Measurements from ENCODE around the gene ARX. TPM values are rescaled to one million over a fixed set of nuclear protein-coding genes. Genes with fewer than 3 reads are reported as not detected.

Gene ARX
- total RNA-seq, 2 experiments from 2014 or later = not detected

DNA sequence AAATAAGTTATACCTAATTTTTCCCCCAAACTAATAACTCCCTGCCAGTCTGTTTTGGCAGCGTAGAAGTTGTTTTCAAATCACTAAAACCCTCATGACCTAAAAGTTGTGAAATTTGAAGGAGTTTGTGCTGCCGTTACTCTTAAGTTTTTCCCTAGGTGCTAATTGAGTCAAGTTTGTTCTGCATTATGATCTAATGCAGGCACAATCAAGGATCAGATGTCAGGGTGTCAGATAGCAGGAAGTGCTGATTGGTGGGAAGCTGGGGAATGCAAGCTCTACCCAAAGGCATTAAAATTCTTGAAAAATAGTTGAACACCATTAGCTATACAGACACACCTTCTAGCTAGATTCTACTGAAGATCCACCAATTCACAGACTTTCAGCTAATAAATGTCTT lies 51.9 kb downstream of the ARX start:
- POLR2A ChIA-PET = no interaction called here
- Mint-ChIP-seq H3K36me3 (peaks cover 6% of the 10 kb centered on the region), H3K9me3 (no peaks in the 10 kb centered on the region), H3K4me3 (no peak overlapping the region), H3K27ac (no peak overlapping the region), H3K4me1 (no peaks in the 10 kb centered on the region), H3K27me3 (no peaks in the 10 kb centered on the region)
- no peak for ATAC-seq (ENCODE audit: low read depth)
- DNase-seq = no peak

DNA sequence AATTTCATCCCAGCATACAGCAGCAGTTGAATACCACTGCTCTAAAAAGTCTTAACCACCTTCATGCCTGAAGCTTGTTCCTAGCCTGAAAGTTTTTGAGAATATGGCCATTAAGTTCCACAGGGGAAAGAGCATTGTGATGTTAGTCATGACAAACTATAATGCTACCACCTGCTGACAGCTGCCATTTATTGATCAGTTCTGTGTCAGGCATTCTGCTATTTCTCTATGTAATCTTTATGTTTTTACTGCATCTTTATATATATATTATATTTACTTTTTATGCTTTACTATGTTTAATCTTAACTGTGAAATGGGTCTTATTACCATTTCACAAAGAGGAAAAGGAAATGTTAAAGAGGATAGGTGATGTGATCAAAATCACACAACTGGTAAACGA lies 54.0 kb downstream of the ARX start:
- H3K4me1 Mint-ChIP-seq = no peaks in the 10 kb centered on the region
- POLR2A ChIA-PET = no interaction called here
- no peaks in the 10 kb centered on the region for H3K27me3 Mint-ChIP-seq
- H3K36me3 Mint-ChIP-seq = peaks cover 6% of the 10 kb centered on the region
- no peaks in the 10 kb centered on the region for H3K9me3 Mint-ChIP-seq
- no peak overlapping the region for H3K4me3 Mint-ChIP-seq
- H3K27ac Mint-ChIP-seq = no peak overlapping the region
- DNase-seq (no peak), ATAC-seq (ENCODE audit: low read depth) (no peak)

DNA sequence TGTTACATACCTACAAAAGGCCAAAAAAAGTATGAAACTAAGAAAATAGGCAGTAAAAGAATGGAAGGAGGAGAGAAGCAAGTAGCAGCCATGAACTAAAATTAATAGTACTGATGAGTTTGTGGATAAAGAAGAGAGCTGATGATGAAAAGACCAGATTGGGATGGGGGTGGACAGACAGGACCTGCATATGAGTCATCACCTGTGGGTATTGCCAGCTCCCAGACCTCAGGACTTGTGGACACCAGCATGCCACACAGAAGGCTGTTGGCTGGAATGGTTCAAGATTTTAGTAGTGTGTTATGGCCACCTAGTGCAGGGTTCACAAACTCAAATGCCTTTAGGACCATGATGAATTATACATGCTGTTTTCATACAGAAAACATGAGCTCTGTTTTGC lies 58.9 kb downstream of the ARX start:
- no peaks in the 10 kb centered on the region for H3K9me3 Mint-ChIP-seq

GRCh38 chrX:24955372-24955930 lies 60.3 kb downstream of the ARX start:
- DNase-seq (no peak), ATAC-seq (ENCODE audit: low read depth) (no peak)
- POLR2A ChIA-PET = no interaction called here
- H3K27ac Mint-ChIP-seq = no peak overlapping the region
- H3K4me1 Mint-ChIP-seq = peaks cover 2% of the 10 kb centered on the region
- H3K9me3 Mint-ChIP-seq = no peaks in the 10 kb centered on the region
- no peak overlapping the region for H3K4me3 Mint-ChIP-seq
- no peaks in the 10 kb centered on the region for H3K27me3 Mint-ChIP-seq
- peaks cover 2% of the 10 kb centered on the region for H3K36me3 Mint-ChIP-seq

More for the DNA sequence above, 58.9 kb downstream of the ARX start:
- DNase-seq = no peak
- no peak overlapping the region for H3K27ac Mint-ChIP-seq
- no peaks in the 10 kb centered on the region for H3K27me3 Mint-ChIP-seq
- H3K36me3 Mint-ChIP-seq = peaks cover 2% of the 10 kb centered on the region
- peaks cover 2% of the 10 kb centered on the region for H3K4me1 Mint-ChIP-seq
- POLR2A ChIA-PET = no interaction called here
- H3K4me3 Mint-ChIP-seq = no peak overlapping the region
- ATAC-seq (ENCODE audit: low read depth) = no peak

- ATAC-seq (ENCODE audit: low read depth) (no peak), DNase-seq (no peak)
- no peaks in the 10 kb centered on the region for H3K27me3 Mint-ChIP-seq
- no peak overlapping the region for H3K27ac Mint-ChIP-seq
- H3K4me3 Mint-ChIP-seq = no peak overlapping the region
- POLR2A ChIA-PET = no interaction called here
- peaks cover 2% of the 10 kb centered on the region for H3K4me1 Mint-ChIP-seq
- no peaks in the 10 kb centered on the region for H3K9me3 Mint-ChIP-seq
- peaks cover 2% of the 10 kb centered on the region for H3K36me3 Mint-ChIP-seq
These were observed 61.0 kb downstream of the ARX start for GRCh38 chrX:24954732-24955131.
